Caco-2 (cell line): ENCODE results near the gene ARPIN. TPM values are rescaled to one million over a fixed set of nuclear protein-coding genes. Genes with fewer than 3 reads are reported as not detected.

Experiments used
- BruUV-seq: library from RNA; stranded (reverse); fragments of 400-500 nt; replicated peaks from 2 replicates; lab custom pipeline; 2021; lab: Mats Ljungman, UMichigan
- CTCF ChIA-PET: fragments of 300-600 bp; sonication (Branson Sonifier 250); formaldehyde crosslinking; loops from one replicate; lab custom pipeline; 2022; ENCODE audit warnings: antibody characterized with exemption; lab: Charles Lee
- POLR2A ChIA-PET: fragments of 300-600 bp; sonication (Branson Sonifier 250); formaldehyde crosslinking; loops from one replicate; lab custom pipeline; 2022; ENCODE audit warnings: antibody characterized with exemption; lab: Charles Lee
- DNase-seq, 2 experiments: peaks; one replicate each; pipeline versions ENCODE4 v3.0.0 to v3.0.0-alpha.2; 2020 to 2022
- H3K27me3 ChIP-seq: replicated peaks from 2 replicates; pipeline ENCODE4 v1.6.0; 2011; ENCODE audit warnings: low read length; ENCODE audit not compliant: control insufficient read depth, insufficient read depth
- H3K36me3 ChIP-seq: 2 replicates; pipeline ENCODE4 v1.5.1; 2011; ENCODE audit warnings: low read length; ENCODE audit not compliant: control insufficient read depth, insufficient read depth
- H3K4me1 ChIP-seq: fragments of 250-450 bp; sonication (Bioruptor Pico); 2 replicates; pipeline ENCODE4 v1.5.1; 2020; ENCODE audit warnings: mild to moderate bottlenecking
- H3K4me3 ChIP-seq: 2 replicates; pipeline ENCODE4 v1.5.1; 2011; ENCODE audit warnings: low read depth, mild to moderate bottlenecking, control low read depth, low read length
- H3K9me3 ChIP-seq: fragments of 250-450 bp; sonication (Bioruptor Pico); 2 replicates; pipeline ENCODE4 v1.5.1; 2020; ENCODE audit warnings: mild to moderate bottlenecking, moderate library complexity
- H3K27ac Mint-ChIP-seq: one replicate; pipeline ENCODE4 v1.8.0; 2022; ENCODE audit warnings: mixed read lengths; ENCODE audit not compliant: unreplicated experiment
- H3K27me3 Mint-ChIP-seq: one replicate; pipeline ENCODE4 v1.8.0; 2022; ENCODE audit warnings: mixed read lengths; ENCODE audit not compliant: insufficient read depth, unreplicated experiment
- H3K36me3 Mint-ChIP-seq: one replicate; pipeline ENCODE4 v1.8.0; 2022; ENCODE audit warnings: mild to moderate bottlenecking, mixed read lengths; ENCODE audit not compliant: insufficient read depth, unreplicated experiment
- H3K4me1 Mint-ChIP-seq: one replicate; pipeline ENCODE4 v1.8.0; 2022; ENCODE audit warnings: low read depth, mixed read lengths; ENCODE audit not compliant: unreplicated experiment
- H3K4me3 Mint-ChIP-seq: one replicate; pipeline ENCODE4 v1.8.0; 2022; ENCODE audit warnings: mild to moderate bottlenecking, moderate library complexity, mixed read lengths; ENCODE audit not compliant: unreplicated experiment
- H3K9me3 Mint-ChIP-seq: one replicate; pipeline ENCODE4 v1.8.0; 2022; ENCODE audit warnings: mixed read lengths; ENCODE audit not compliant: unreplicated experiment
- CTCF ChIP-seq, 2 experiments: fragments of 200-600 bp in 1 of 2; IDR thresholded peaks; 1 replicate in 1 of 2; 2 replicates in 1 of 2; pipeline versions ENCODE4 v1.5.1 to v1.8.0; 2011 to 2022; ENCODE audit warnings: antibody characterized with exemption in 1 of 2, control low read depth in 1 of 2, inconsistent platforms in 1 of 2, low read depth in 1 of 2, low read length in 1 of 2, mild to moderate bottlenecking in 1 of 2, moderate library complexity in 1 of 2; ENCODE audit not compliant: insufficient read depth in 1 of 2, severe bottlenecking in 1 of 2, unreplicated experiment in 1 of 2
- intact Hi-C: fragments of 100-400 bp; cut with micrococcal nuclease; formaldehyde crosslinking; loops from one replicate; pipeline ENCODE4 v1.10.0; 2022; ENCODE audit not compliant: unreplicated experiment
- total RNA-seq: library from RNA; stranded (reverse); gene quantifications from 2 replicates; pipeline ENCODE4 v1.2.3, GENCODE V29; 2022

ARPIN gene
- total RNA-seq, 1 experiment from 2014 or later = 13.3 TPM

GRCh38 chr15:89860431-89860830 lies 52.3 kb downstream of the ARPIN start:
- no peak for DNase-seq
- Mint-ChIP-seq H3K27ac (no peak overlapping the region), H3K9me3 (no peaks in the 10 kb centered on the region), H3K27me3 (no peaks in the 10 kb centered on the region), H3K36me3 (no peaks in the 10 kb centered on the region), H3K4me3 (no peak overlapping the region), H3K4me1 (peaks cover 22% of the 10 kb centered on the region)
- Histone ChIP-seq H3K27me3 (no peaks in the 10 kb centered on the region), H3K4me1 (peaks cover 37% of the 10 kb centered on the region), H3K4me3 (no peak overlapping the region), H3K36me3 (no peaks in the 10 kb centered on the region), H3K9me3 (no peaks in the 10 kb centered on the region)
- no peak for TF ChIP-seq CTCF (IDR thresholded peaks at IDR 0.05; ENCODE audit: insufficient read depth in 1 of 2, low read depth in 1 of 2, low read length in 1 of 2, severe bottlenecking in 1 of 2, unreplicated experiment in 1 of 2)
- CTCF ChIA-PET = interaction anchor here (1.6 kb wide), 1 partner anchor 99 kb away, joined by 8 read pairs; no protein-coding TSS in a partner anchor
- POLR2A ChIA-PET = interaction anchor here (0.6 to 1.0 kb wide), 2 partner anchors 78 to 285 kb away, joined by 3 to 4 read pairs; partner anchors contain the start of gene TICRR
- intact Hi-C loops = no loop called here
- BruUV-seq = TSS peak; percentile 42

- POLR2A ChIA-PET = no interaction called here
- H3K4me3 ChIP-seq = no peak overlapping the region
- CTCF ChIA-PET = interaction anchor here (0.7 to 1.0 kb wide), 2 partner anchors 16 to 119 kb away, joined by 3 read pairs; no protein-coding TSS in a partner anchor
- no TSS peak for BruUV-seq
- no peaks in the 10 kb centered on the region for H3K27me3 ChIP-seq
- Mint-ChIP-seq H3K27me3 (no peaks in the 10 kb centered on the region), H3K4me3 (no peak overlapping the region), H3K27ac (peak overlapping the region; percentile 26), H3K36me3 (no peaks in the 10 kb centered on the region), H3K9me3 (no peaks in the 10 kb centered on the region), H3K4me1 (peaks cover 22% of the 10 kb centered on the region)
- H3K4me1 ChIP-seq = peaks cover 37% of the 10 kb centered on the region
- no peaks in the 10 kb centered on the region for H3K9me3 ChIP-seq
- H3K36me3 ChIP-seq = no peaks in the 10 kb centered on the region
- DNase-seq = no peak
- intact Hi-C loops = no loop called here
- no peak for TF ChIP-seq CTCF (IDR thresholded peaks at IDR 0.05; ENCODE audit: insufficient read depth in 1 of 2, low read depth in 1 of 2, low read length in 1 of 2, severe bottlenecking in 1 of 2, unreplicated experiment in 1 of 2)
Measured at GRCh38 chr15:89858661-89859458, 53.9 kb downstream of the ARPIN start.

- peaks cover 23% of the 10 kb centered on the region for H3K4me1 Mint-ChIP-seq
- H3K9me3 Mint-ChIP-seq = no peaks in the 10 kb centered on the region
- no peak overlapping the region for H3K4me3 Mint-ChIP-seq
- ChIA-PET CTCF (interaction anchor here (1.6 kb wide), 1 partner anchor 117 kb away, joined by 3 read pairs; no protein-coding TSS in a partner anchor), POLR2A (no interaction called here)
- TF ChIP-seq CTCF (IDR thresholded peaks at IDR 0.05; ENCODE audit: insufficient read depth in 1 of 2, low read depth in 1 of 2, low read length in 1 of 2, severe bottlenecking in 1 of 2, unreplicated experiment in 1 of 2) = no peak
- H3K27me3 ChIP-seq = no peaks in the 10 kb centered on the region
- no TSS peak for BruUV-seq
- no peaks in the 10 kb centered on the region for H3K27me3 Mint-ChIP-seq
- no peak overlapping the region for H3K4me3 ChIP-seq
- no peaks in the 10 kb centered on the region for H3K36me3 ChIP-seq
- H3K4me1 ChIP-seq = peaks cover 41% of the 10 kb centered on the region
- H3K9me3 ChIP-seq = no peaks in the 10 kb centered on the region
- peaks cover under 1% of the 10 kb centered on the region for H3K36me3 Mint-ChIP-seq
- H3K27ac Mint-ChIP-seq = no peak overlapping the region
- intact Hi-C loops = no loop called here
- DNase-seq = peak; percentile 17 to 56
Measured at GRCh38 chr15:89857673-89858072, 55.1 kb downstream of the ARPIN start.
